Stimulated activated CD8-positive, alpha-beta memory T cell treated with anti-CD3 and anti-CD28 coated beads, Interleukin-15, amount 100 ng/mL, for 48 hours (primary cell): Measurements from ENCODE around the gene IGFBP2.

ENCODE experiments used
- DNase-seq, 2 donors: peaks; one replicate each; pipeline ENCODE4 v3.0.0-alpha.2; 2020; ENCODE audit warnings: low read depth in 2 of 2

Gene IGFBP2

GRCh38 chr2:216615298-216616082, 17.7 kb upstream of the IGFBP2 start:
- DNase-seq = no peak

GRCh38 chr2:216616083-216616678, 17.0 kb upstream of the IGFBP2 start:
- DNase-seq = no peak

GRCh38 chr2:216617159-216617815, 15.9 kb upstream of the IGFBP2 start:
- DNase-seq = no peak

- DNase-seq = no peak
Measured at GRCh38 chr2:216618785-216619184, 14.4 kb upstream of the IGFBP2 start.

- DNase-seq = no peak
Measured at GRCh38 chr2:216619411-216620393, 13.5 kb upstream of the IGFBP2 start.

- no peak for DNase-seq
Measured at GRCh38 chr2:216620786-216621185, 12.4 kb upstream of the IGFBP2 start.

GRCh38 chr2:216621292-216621691, 11.9 kb upstream of the IGFBP2 start:
- DNase-seq = no peak

- no peak for DNase-seq
Measured at GRCh38 chr2:216622526-216622925, 10.7 kb upstream of the IGFBP2 start.

GRCh38 chr2:216624251-216624650, 9.0 kb upstream of the IGFBP2 start:
- no peak for DNase-seq

GRCh38 chr2:216626168-216626874, 6.9 kb upstream of the IGFBP2 start:
- DNase-seq = no peak

GRCh38 chr2:216626875-216627245, 6.4 kb upstream of the IGFBP2 start:
- no peak for DNase-seq

GRCh38 chr2:216629784-216630183, 3.4 kb upstream of the IGFBP2 start:
- no peak for DNase-seq

GRCh38 chr2:216632346-216632951, 771 bp upstream of the IGFBP2 start:
- DNase-seq = no peak

GRCh38 chr2:216633616-216634369, 573 bp downstream of the IGFBP2 start:
- DNase-seq = no peak

- DNase-seq = no peak
Measured at GRCh38 chr2:216634370-216635148, 1.3 kb downstream of the IGFBP2 start.

GRCh38 chr2:216635171-216635570, 2.0 kb downstream of the IGFBP2 start:
- DNase-seq = no peak

- DNase-seq = no peak
Measured at GRCh38 chr2:216635701-216636550, 2.7 kb downstream of the IGFBP2 start.
